HCT116 (cell line): ENCODE measurements around the gene OXCT1.
A peak's percentile ranks its signal among the peaks of the same experiment; 100 is the strongest.

Experiments used
- ATF3 ChIP-seq: IDR thresholded peaks from 2 replicates; pipeline ENCODE4 v1.6.1; 2012
- CTCF ChIP-seq, 3 experiments: fragments of 200-600 bp in 1 of 3; sonication (generic) in 1 of 3; IDR thresholded peaks in 2 of 3; conservative IDR thresholded peaks in 1 of 3; 2 replicates each; pipeline ENCODE4 v1.5.1; 2012 to 2017; ENCODE audit warnings: low read depth in 2 of 3, low read length in 2 of 3, antibody characterized with exemption in 1 of 3, borderline replicate concordance in 1 of 3, control low read depth in 1 of 3, mild to moderate bottlenecking in 1 of 3, mixed read lengths in 1 of 3, mixed run types in 1 of 3, moderate library complexity in 1 of 3; ENCODE audit not compliant: insufficient read depth in 1 of 3
- ELF1 ChIP-seq: IDR thresholded peaks from 2 replicates; pipeline ENCODE4 v1.6.1; 2012; ENCODE audit warnings: low read depth, borderline replicate concordance
- EZH2 ChIP-seq: fragments of 200-600 bp; sonication (generic); IDR thresholded peaks from 2 replicates; pipeline ENCODE4 v1.6.1; 2017; ENCODE audit warnings: antibody characterized with exemption, mixed run types
- EZH2phosphoT487 ChIP-seq: fragments of 200-600 bp; IDR thresholded peaks from 2 replicates; pipeline ENCODE4 v1.6.1; 2018; ENCODE audit warnings: antibody characterized with exemption, borderline replicate concordance
- MAX ChIP-seq: IDR thresholded peaks from 2 replicates; pipeline ENCODE4 v1.6.1; 2012
- POLR2A ChIP-seq: IDR thresholded peaks from 2 replicates; pipeline ENCODE4 v1.7.0; 2011; ENCODE audit warnings: borderline replicate concordance; ENCODE audit not compliant: insufficient read depth, insufficient read length; ENCODE audit errors: extremely low read depth
- POLR2AphosphoS5 ChIP-seq: IDR thresholded peaks from 2 replicates; pipeline ENCODE4 v1.6.1; 2011; ENCODE audit warnings: mild to moderate bottlenecking, low read depth, low read length, moderate library complexity
- RAD21 ChIP-seq: IDR thresholded peaks from 2 replicates; pipeline ENCODE4 v1.6.1; 2012; ENCODE audit warnings: low read depth, mild to moderate bottlenecking
- REST ChIP-seq: IDR thresholded peaks from 2 replicates; pipeline ENCODE4 v1.6.1; 2012; ENCODE audit warnings: low read depth
- TCF7L2 ChIP-seq: IDR thresholded peaks from 2 replicates; pipeline ENCODE4 v1.7.0; 2011; ENCODE audit warnings: borderline replicate concordance, inconsistent platforms; ENCODE audit not compliant: insufficient read depth, insufficient read length; ENCODE audit errors: extremely low read depth
- YY1 ChIP-seq: IDR thresholded peaks from 2 replicates; pipeline ENCODE4 v1.6.1; 2011; ENCODE audit warnings: low read length, low read depth, moderate library complexity, mild to moderate bottlenecking; ENCODE audit not compliant: insufficient replicate concordance; ENCODE audit errors: extremely low read depth
- ZFX ChIP-seq: fragments of 450-650 bp; IDR thresholded peaks from 2 replicates; pipeline ENCODE4 v1.6.1; 2017

- TF ChIP-seq POLR2AphosphoS5 = no peak
- no peak for TF ChIP-seq REST
- no peak for TF ChIP-seq CTCF (IDR thresholded peaks at IDR 0.05 in 2 of 3, conservative IDR thresholded peaks at IDR 0.05 in 1 of 3; ENCODE audit: borderline replicate concordance in 1 of 3, insufficient read depth in 1 of 3, low read depth in 2 of 3, low read length in 2 of 3)
- no peak for TF ChIP-seq ZFX
- TF ChIP-seq EZH2phosphoT487 = no peak
- no peak for TF ChIP-seq ATF3
- no peak for TF ChIP-seq POLR2A
- no peak for TF ChIP-seq TCF7L2
- no peak for TF ChIP-seq ELF1
- TF ChIP-seq EZH2 = no peak
- no peak for TF ChIP-seq RAD21
- peak; percentile 62 for TF ChIP-seq MAX
- TF ChIP-seq YY1 = no peak
Observed at GRCh38 chr5:41835645-41836044, 34.6 kb downstream of the OXCT1 start.
